ENCODE measurements around the gene TMEM88. TPM values are rescaled to one million over a fixed set of nuclear protein-coding genes. Genes with fewer than 3 reads are reported as not detected.

The TMEM88 gene
- total and polyA plus RNA-seq, 2 of the 13 experiments (the other 11 are each of a cell fraction or from before 2014, with no cell fraction given), result 0.31 to 0.66 TPM

GRCh38 chr17:7856811-7857712, 2.2 kb downstream of the TMEM88 start, which contains the start of gene NAA38 (continued):
- no peak; the same call in 1 of the 2 replicates for TF ChIP-seq KDM5A (IDR thresholded peaks at IDR 0.05; ENCODE audit: borderline replicate concordance, low read length)
- TF ChIP-seq STAG1 (CRISPR knock-in tag; IDR thresholded peaks at IDR 0.05), result peak; percentile 77
- TF ChIP-seq ATM (IDR thresholded peaks at IDR 0.05; ENCODE audit: borderline replicate concordance), result no peak
- TF ChIP-seq THAP8 (CRISPR knock-in tag; IDR thresholded peaks at IDR 0.05; ENCODE audit: borderline replicate concordance), result no peak
- peak; percentile 18; the same call in 1 of the 2 replicates for TF ChIP-seq ZNF430 (CRISPR knock-in tag; IDR thresholded peaks at IDR 0.05)
- no peak for TF ChIP-seq ZNF329 (CRISPR knock-in tag; IDR thresholded peaks at IDR 0.05; ENCODE audit: low read depth)
- peak; percentile 12; the same call in 1 of the 2 replicates for TF ChIP-seq HIVEP1 (CRISPR knock-in tag; IDR thresholded peaks at IDR 0.05)
- no peak for TF ChIP-seq ZNF883 (CRISPR knock-in tag; IDR thresholded peaks at IDR 0.05; ENCODE audit: not compliant biosample characterization)
- TF ChIP-seq ZNF670 (CRISPR knock-in tag; IDR thresholded peaks at IDR 0.05; ENCODE audit: borderline replicate concordance), result no peak
- peak; percentile 80 for TF ChIP-seq ZNF574 (CRISPR knock-in tag; IDR thresholded peaks at IDR 0.05)
- peak; percentile 84 for TF ChIP-seq TFDP2 (CRISPR knock-in tag; IDR thresholded peaks at IDR 0.05)
- peak; percentile 60; the same call in 1 of the 2 replicates for TF ChIP-seq ZNF292 (CRISPR knock-in tag; IDR thresholded peaks at IDR 0.05; ENCODE audit: borderline replicate concordance, low read depth)
- TF ChIP-seq SIN3B (IDR thresholded peaks at IDR 0.05; ENCODE audit: low read length), result no peak
- 0 out of 2 replicates have a peak, but pooled peaks have one; percentile 19 for TF ChIP-seq ZMYM2 (CRISPR knock-in tag; IDR thresholded peaks at IDR 0.05)
- 0 out of 2 replicates have a peak, but pooled peaks have one; percentile 62 for TF ChIP-seq ZNF557 (CRISPR knock-in tag; IDR thresholded peaks at IDR 0.05)
- TF ChIP-seq FOXO1 (CRISPR knock-in tag; IDR thresholded peaks at IDR 0.05), result 0 out of 2 replicates have a peak, but pooled peaks have one; percentile 15
- peak; percentile 73 for TF ChIP-seq ZFY (CRISPR knock-in tag; IDR thresholded peaks at IDR 0.05)
- TF ChIP-seq CHD2 (IDR thresholded peaks at IDR 0.05; ENCODE audit: low read depth, low read length), result peak; percentile 97
- peak; percentile 69 for TF ChIP-seq ZNF317 (CRISPR knock-in tag; IDR thresholded peaks at IDR 0.05)
- peak; percentile 65; the same call in 1 of the 2 replicates for TF ChIP-seq ZSCAN31 (CRISPR knock-in tag; IDR thresholded peaks at IDR 0.05; ENCODE audit: low read depth)
- TF ChIP-seq ZNF800 (CRISPR knock-in tag; IDR thresholded peaks at IDR 0.05), result peak; percentile 92
- TF ChIP-seq JDP2 (CRISPR knock-in tag; IDR thresholded peaks at IDR 0.05; ENCODE audit: borderline replicate concordance), result no peak
- TF ChIP-seq CREBL2 (CRISPR knock-in tag; IDR thresholded peaks at IDR 0.05; ENCODE audit: borderline replicate concordance), result peak; percentile 13; the same call in 1 of the 2 replicates

Data from HepG2 (cell line).